CD4-positive, alpha-beta T cell treated with Interleukin-17A for 4 hours (primary cell): ENCODE results near the gene MPZL2.

Source experiments
- DNase-seq: peaks from one replicate; pipeline ENCODE4 v3.0.0-alpha.2; 2020; ENCODE audit warnings: mixed read lengths

The MPZL2 gene

GRCh38 chr11:118283037-118283636 lies 19.0 kb upstream of the MPZL2 start:
- DNase-seq, result no peak

DNA sequence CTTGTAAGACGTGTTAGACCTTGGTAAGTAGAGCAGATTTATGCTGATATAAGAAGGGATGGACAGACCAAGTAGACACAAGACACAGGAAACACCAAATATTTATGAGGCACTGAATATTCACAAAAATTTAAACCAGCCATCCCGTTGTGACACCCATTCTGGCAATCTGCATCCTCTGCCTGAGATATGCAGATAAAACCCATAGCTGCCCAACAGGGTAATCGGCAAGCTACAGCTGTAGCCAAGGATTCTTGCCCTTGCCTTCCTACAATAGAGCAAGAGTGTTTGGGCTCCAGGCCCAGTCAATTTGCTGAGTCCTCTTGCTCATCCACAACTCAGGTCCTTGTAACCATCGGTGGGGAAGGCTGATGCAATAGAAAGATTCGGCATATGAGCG lies 18.5 kb upstream of the MPZL2 start:
- DNase-seq, result no peak

GRCh38 chr11:118281284-118281683 lies 17.2 kb upstream of the MPZL2 start:
- DNase-seq, result no peak

DNA sequence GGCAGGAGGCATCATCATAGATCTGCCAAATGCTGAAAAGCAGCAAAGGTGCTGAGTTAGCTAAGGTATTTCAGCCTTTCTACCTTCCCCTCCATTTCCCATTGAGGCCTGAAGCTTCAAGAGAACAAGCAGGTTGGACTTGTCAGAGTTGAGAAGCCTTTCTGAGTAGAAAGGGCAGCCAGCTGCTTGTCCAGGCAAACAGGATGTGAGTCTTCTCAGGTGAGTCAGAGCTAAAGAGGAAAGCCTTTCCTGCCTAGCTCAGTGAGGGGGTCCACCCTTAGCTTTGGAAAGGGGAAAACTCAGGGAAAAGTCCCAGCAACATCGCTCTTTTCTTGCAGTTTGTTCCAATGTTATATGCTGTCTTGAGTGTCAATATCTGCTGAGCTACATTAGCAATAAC lies 13.2 kb upstream of the MPZL2 start:
- peak; percentile 14 for DNase-seq

- DNase-seq, result no peak
Observed at GRCh38 chr11:118276422-118276821, 12.3 kb upstream of the MPZL2 start.

- no peak for DNase-seq
Observed at GRCh38 chr11:118275176-118275575, 11.1 kb upstream of the MPZL2 start.

GRCh38 chr11:118274186-118274585 lies 10.1 kb upstream of the MPZL2 start:
- DNase-seq, result no peak

DNA sequence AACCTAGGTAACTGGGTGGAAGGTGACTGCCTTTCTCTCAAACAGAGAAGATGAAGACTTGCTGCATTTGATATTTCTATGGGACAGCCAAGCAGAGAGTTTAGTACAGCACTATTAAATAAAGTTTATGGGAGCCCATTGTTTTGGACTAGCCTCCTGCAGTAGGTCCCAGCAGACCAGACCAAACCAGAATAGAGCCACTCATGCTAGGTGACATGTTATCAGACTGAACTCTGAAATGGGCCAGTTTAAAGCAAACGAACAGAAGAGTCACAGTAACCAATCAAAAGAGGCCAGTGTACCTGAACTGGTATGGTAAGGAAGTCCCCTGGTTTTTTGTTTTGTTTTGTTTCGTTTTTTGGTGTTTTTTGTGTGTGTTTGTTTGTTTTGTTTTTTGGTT lies 7.9 kb upstream of the MPZL2 start:
- DNase-seq, result no peak

- no peak for DNase-seq
Observed at GRCh38 chr11:118267486-118267885, 3.4 kb upstream of the MPZL2 start.

DNA sequence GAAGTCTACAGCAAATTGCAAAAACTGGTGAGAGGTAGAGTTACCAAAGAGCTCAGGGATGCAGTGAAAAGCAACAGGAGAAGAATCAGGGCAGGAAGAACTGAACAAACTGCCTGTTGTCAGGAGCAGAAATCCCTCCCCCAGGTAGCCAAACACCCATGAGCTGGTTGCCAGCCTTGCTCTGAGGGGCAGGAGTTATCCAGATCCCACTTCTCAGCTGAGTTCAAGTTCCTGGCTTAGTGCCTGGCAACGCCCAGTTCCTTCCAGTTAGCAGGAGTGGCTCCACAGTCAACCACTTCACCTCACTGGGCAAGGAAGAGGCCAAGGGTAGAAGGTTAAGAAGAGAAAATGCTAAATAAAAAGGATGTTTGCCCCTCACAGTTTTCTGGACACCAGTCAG lies 1.9 kb upstream of the MPZL2 start:
- no peak for DNase-seq

- DNase-seq, result no peak
Observed at GRCh38 chr11:118264569-118265465, 720 bp upstream of the MPZL2 start.

- no peak for DNase-seq
Observed at GRCh38 chr11:118263112-118263511, 985 bp downstream of the MPZL2 start.

- no peak for DNase-seq
Observed at GRCh38 chr11:118260353-118260752, 3.7 kb downstream of the MPZL2 start.

DNA sequence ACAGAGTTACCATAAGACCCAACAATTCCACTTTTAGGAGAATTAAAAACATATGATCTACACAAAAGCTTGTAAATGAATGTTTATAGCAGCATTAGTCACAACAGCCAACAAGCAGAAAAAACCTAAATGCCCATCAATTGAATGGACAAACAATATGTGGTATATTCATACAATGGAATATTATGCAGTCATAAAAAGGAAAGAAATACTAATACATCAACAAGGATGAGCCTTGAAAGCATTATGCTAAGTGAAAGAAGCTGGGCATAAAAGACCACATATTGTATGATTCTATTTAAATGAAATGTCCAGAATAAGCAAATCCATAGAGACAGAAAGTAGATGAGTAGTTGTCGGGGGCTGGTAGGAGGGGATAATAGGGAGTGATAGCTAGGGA lies 5.0 kb downstream of the MPZL2 start:
- DNase-seq, result no peak

DNA sequence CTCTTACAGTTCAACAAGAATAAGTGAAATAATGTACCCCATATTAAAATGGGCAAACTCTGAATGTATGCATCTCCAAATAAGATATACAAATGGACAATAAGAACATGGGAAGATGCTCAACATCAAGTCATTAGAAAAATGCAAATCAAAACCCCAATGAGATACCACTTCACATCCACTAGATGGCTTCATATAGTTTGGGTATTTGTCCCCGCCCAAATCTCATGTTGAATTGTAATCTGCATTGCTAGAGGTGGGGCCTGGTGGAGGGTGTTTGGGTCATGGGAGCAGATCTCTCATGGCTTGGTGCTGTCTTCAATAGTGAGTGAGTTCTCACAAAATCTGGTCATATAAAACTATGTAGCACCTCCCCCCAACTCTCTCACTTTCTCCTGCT lies 5.7 kb downstream of the MPZL2 start:
- DNase-seq, result no peak

- DNase-seq, result no peak
Observed at GRCh38 chr11:118252688-118253087, 11.4 kb downstream of the MPZL2 start.

DNA sequence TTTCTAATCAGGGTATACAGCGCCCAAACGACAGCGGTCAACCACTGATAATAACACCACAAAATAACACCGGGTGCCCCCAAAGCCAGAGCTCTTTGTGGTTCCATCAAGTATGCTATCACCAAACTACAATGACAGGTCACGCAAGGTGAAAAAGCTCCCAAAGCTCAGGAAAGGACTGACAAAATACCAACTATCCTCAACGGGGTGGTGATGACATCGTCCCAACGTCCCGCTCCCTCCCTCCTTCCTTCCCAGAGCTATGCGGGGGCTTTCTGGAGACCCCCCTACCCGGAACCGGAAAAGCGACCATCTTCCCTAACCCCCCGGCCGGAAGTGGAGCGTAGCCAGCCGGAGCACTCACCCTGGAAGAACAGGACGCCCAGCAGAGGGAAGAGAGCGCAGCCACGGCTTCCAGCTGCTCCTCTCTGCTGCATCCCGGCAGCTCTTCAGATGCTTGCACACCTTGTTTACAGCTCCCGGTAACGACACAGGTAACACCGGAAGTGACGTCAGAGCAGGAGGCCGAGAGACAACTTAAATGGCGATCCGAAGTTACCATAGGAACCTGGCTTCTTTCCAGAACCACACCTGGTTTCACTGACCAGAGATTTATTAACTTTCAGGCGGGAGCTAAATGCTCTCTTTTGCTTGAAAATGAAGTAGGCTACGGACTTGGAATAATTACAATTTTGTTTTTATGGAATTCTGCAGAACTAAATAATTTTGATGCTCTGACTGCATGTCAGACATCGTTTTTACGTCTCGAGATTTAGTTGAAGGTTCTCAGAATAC lies 12.0 kb downstream of the MPZL2 start, which contains the start of gene MPZL3:
TSS of gene MPZL3 (minus strand) at position 508 of the 795 bp plus-strand sequence. CDS start at position 437, 71 bp downstream.
- DNase-seq, result peak; percentile 89

DNA sequence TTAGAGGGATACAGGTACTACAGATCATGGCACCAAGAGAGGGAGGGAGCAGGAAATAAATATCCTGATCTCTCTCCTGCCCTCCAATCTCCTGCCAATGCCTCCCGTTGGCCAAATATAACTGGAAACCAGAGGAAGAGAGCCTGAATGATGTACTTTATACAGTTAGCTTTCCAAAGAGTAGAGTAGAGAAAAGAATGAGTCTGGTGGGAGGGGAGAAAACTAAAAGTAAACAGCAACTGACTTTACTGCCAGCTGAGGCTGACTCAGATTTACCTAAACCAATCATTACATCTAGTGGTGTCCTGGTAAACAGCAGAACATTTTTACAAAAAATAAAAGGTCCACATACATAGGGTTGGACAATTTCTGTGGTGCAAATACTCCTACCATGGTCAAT lies 17.1 kb downstream of the MPZL2 start:
- peak; percentile 23 for DNase-seq

GRCh38 chr11:118245936-118246562 lies 18.0 kb downstream of the MPZL2 start:
- no peak for DNase-seq

- DNase-seq, result no peak
Observed at GRCh38 chr11:118243993-118244762, 19.9 kb downstream of the MPZL2 start.

- DNase-seq, result no peak
Observed at GRCh38 chr11:118243161-118243560, 20.9 kb downstream of the MPZL2 start.

DNA sequence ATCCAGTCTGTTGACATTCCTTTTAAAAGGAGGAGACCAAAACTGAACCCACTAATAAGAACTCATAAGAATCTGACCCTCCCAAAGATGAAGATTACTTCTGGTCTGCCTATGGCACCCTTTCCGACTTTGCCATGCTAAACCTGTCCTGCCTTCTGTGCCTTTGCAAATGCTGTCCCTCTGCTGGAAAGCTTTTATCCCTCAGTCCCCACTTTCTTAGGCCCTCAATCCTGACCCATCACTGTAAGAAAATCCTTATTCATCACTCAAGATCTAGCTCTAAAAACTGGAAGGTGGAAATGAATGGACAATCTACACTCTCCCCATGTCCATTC lies 22.4 kb downstream of the MPZL2 start:
- no peak for DNase-seq
